GM10266 (cell line): ENCODE results near the gene PFKFB2.

ENCODE experiments used
- DNase-seq: peaks from one replicate; pipeline ENCODE4 v3.0.0; 2012; ENCODE audit errors: extremely low spot score
- CTCF ChIP-seq: IDR thresholded peaks from 2 replicates; pipeline ENCODE4 v1.5.1; 2012; ENCODE audit warnings: mild to moderate bottlenecking, low read depth; ENCODE audit not compliant: control insufficient read depth, insufficient read depth; ENCODE audit errors: missing control alignments

PFKFB2 gene

GRCh38 chr1:207089627-207090355, 36.7 kb downstream of the PFKFB2 start:
- TF ChIP-seq CTCF = no peak
- no peak for DNase-seq

GRCh38 chr1:207091200-207091908, 38.3 kb downstream of the PFKFB2 start:
- DNase-seq = no peak
- TF ChIP-seq CTCF = no peak

GRCh38 chr1:207093944-207094343, 40.9 kb downstream of the PFKFB2 start:
- DNase-seq = no peak
- no peak for TF ChIP-seq CTCF

DNA sequence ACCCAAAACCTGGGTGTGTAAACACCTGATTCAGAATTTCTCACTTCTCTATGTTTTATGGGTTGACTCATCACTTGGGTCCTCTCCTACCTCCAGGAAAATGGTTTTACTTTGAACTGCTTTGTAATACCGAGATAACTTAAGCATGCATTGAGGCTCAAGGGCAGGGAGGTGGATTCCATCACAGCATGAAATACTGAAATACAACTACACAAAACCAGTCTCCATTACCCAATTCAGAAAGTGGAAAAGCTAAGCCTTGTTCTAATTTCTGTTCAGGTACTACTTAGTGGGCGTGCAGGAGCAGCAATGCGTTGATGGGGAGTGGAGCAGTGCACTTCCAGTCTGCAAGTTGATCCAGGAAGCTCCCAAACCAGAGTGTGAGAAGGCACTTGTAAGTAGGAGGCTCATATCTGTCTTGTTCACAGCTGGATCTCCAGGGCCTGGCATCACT, 44.8 kb downstream of the PFKFB2 start:
- no peak for TF ChIP-seq CTCF
- peak; percentile 53 for DNase-seq

GRCh38 chr1:207101720-207102119, 48.6 kb downstream of the PFKFB2 start:
- no peak for TF ChIP-seq CTCF
- DNase-seq = no peak

GRCh38 chr1:207102146-207102545, 49.1 kb downstream of the PFKFB2 start:
- no peak for TF ChIP-seq CTCF
- no peak for DNase-seq

GRCh38 chr1:207102659-207103058, 49.6 kb downstream of the PFKFB2 start:
- no peak for DNase-seq
- no peak for TF ChIP-seq CTCF
